K562 (cell line): ENCODE data around the gene AGFG2. TPM values are rescaled to one million over a fixed set of nuclear protein-coding genes. Genes with fewer than 3 reads are reported as not detected.
A peak's percentile ranks its signal among the peaks of the same experiment; 100 is the strongest.

Experiments used
- DLX4 ChIP-seq: fragments of 250-450 bp; sonication (Bioruptor Pico); IDR thresholded peaks from 2 replicates; pipeline ENCODE4 v1.6.1; 2021; ENCODE audit warnings: mild to moderate bottlenecking
- E2F3 ChIP-seq: fragments of 250-450 bp; sonication (Bioruptor Pico); IDR thresholded peaks from 2 replicates; pipeline ENCODE4 v1.4.0; 2020; ENCODE audit warnings: mild to moderate bottlenecking
- ELF2 ChIP-seq: fragments of 250-450 bp; sonication (Bioruptor Pico); IDR thresholded peaks from 2 replicates; pipeline ENCODE4 v1.5.0; 2021; ENCODE audit warnings: mild to moderate bottlenecking
- FOXA3 ChIP-seq, 2 experiments: fragments of 450-650 bp in 1 of 2; sonication (generic) in 1 of 2; formaldehyde crosslinking; IDR thresholded peaks in 1 of 2; conservative IDR thresholded peaks in 1 of 2; 2 replicates each; pipeline versions ENCODE4 v1.4.0 to v1.8.0; 2020 to 2022; ENCODE audit warnings: mild to moderate bottlenecking in 2 of 2, missing genetic modification reagents in 1 of 2
- HDAC2 ChIP-seq: fragments of 450-650 bp; IDR thresholded peaks from 2 replicates; pipeline ENCODE4 v1.6.1; 2016; ENCODE audit warnings: mild to moderate bottlenecking
- JUN ChIP-seq, 2 experiments: sonication (generic) in 1 of 2; formaldehyde crosslinking in 1 of 2; IDR thresholded peaks; 2 replicates each; pipeline versions ENCODE4 v1.6.1 to v1.8.0; 2012 to 2022; ENCODE audit warnings: borderline replicate concordance in 2 of 2, mild to moderate bottlenecking in 2 of 2, improper control_type of control experiment in 1 of 2, low read depth in 1 of 2, low read length in 1 of 2, missing genetic modification reagents in 1 of 2
- MBD1 ChIP-seq: fragments of 250-450 bp; sonication (Bioruptor Pico); IDR thresholded peaks from 2 replicates; pipeline ENCODE4 v1.8.0; 2022; ENCODE audit warnings: inconsistent platforms
- NFRKB ChIP-seq: fragments of 450-650 bp; IDR thresholded peaks from 2 replicates; pipeline ENCODE4 v1.6.1; 2016; ENCODE audit warnings: low read depth
- PHF21A ChIP-seq: fragments of 450-650 bp; IDR thresholded peaks from 2 replicates; pipeline ENCODE4 v1.6.1; 2017; ENCODE audit warnings: low read depth, borderline replicate concordance
- PYGO2 ChIP-seq: fragments of 450-650 bp; IDR thresholded peaks from 2 replicates; pipeline ENCODE4 v1.6.1; 2016; ENCODE audit warnings: mild to moderate bottlenecking, missing genetic modification characterization, moderate library complexity, missing compliant biosample characterization
- SIN3A ChIP-seq, 2 experiments: fragments of 150-350 bp in 1 of 2; IDR thresholded peaks; 2 replicates each; pipeline ENCODE4 v1.6.1; 2011 to 2016; ENCODE audit warnings: borderline replicate concordance in 2 of 2, low read depth in 2 of 2, low read length in 2 of 2, mild to moderate bottlenecking in 2 of 2, moderate library complexity in 2 of 2; ENCODE audit not compliant: control insufficient read depth in 1 of 2
- SMARCE1 ChIP-seq: fragments of 450-650 bp; IDR thresholded peaks from 2 replicates; pipeline ENCODE4 v1.7.1; 2016; ENCODE audit warnings: mild to moderate bottlenecking
- ZNF609 ChIP-seq: sonication (generic); formaldehyde crosslinking; IDR thresholded peaks from 2 replicates; pipeline ENCODE4 v1.8.1; 2023; ENCODE audit warnings: missing genetic modification reagents, mild to moderate bottlenecking, borderline replicate concordance
- ZNF639 ChIP-seq, 2 experiments: fragments of 200-800 bp in 1 of 2; sonication (Bioruptor generic) in 1 of 2; sonication (generic) in 1 of 2; formaldehyde crosslinking in 1 of 2; IDR thresholded peaks in 1 of 2; conservative IDR thresholded peaks in 1 of 2; 2 replicates each; pipeline versions ENCODE4 v1.5.0 to v1.6.1; 2016 to 2020; ENCODE audit warnings: missing compliant biosample characterization in 1 of 2, missing genetic modification characterization in 1 of 2, missing genetic modification reagents in 1 of 2
- ZNF655 ChIP-seq: fragments of 250-450 bp; sonication (Bioruptor Pico); IDR thresholded peaks from 2 replicates; pipeline ENCODE4 v1.5.0; 2021
- polyA plus RNA-seq, 8 experiments: library from polyadenylated mRNA; depleted of rRNA in 4 of 8; stranded (reverse) in 5 of 8; unstranded in 3 of 8; fragments of >200 nt; fragmentation: Nextera tagmentation in 2 of 8; fragmentation: Illumina TruSeq in 1 of 8; extraction: Ambion mirVana in 2 of 8; extraction: Trizol in 1 of 8; gene quantifications; 2 replicates each; pipeline versions ENCODE4 v1.2.1 to v1.2.3, GENCODE V29; 2011 to 2014; ENCODE audit warnings: inconsistent platforms in 1 of 8, missing spikeins in 1 of 8
- total RNA-seq, 7 experiments: library from RNA; depleted of rRNA in 6 of 7; stranded (reverse); fragments of >200 nt in 6 of 7; fragmentation: Illumina TruSeq in 2 of 7; extraction: Trizol in 2 of 7; gene quantifications; 2 replicates each; pipeline versions ENCODE4 v1.2.1 to v1.2.3, GENCODE V29; 2011 to 2021; ENCODE audit warnings: low replicate concordance in 1 of 7

The AGFG2 gene
- total and polyA plus RNA-seq, 9 of the 15 experiments (the other 6 are each of a cell fraction or from before 2014, with no cell fraction given) = 0.31 to 23.1 (median 6.5) TPM

GRCh38 chr7:100611983-100612729 is 73.2 kb downstream of the AGFG2 start, which contains the start of gene MOSPD3 (continued):
- TF ChIP-seq NFRKB (no peak; the same call in 1 of the 2 replicates), HDAC2 (peak; percentile 66), ZNF655 (CRISPR knock-in tag) (no peak), ZNF639 (CRISPR knock-in tag; conservative IDR thresholded peaks at IDR 0.05 in 1 of 2, IDR thresholded peaks at IDR 0.05 in 1 of 2) (0 out of 4 replicates have a peak, but pooled peaks of 1 of the 2 experiments have one; percentile 2), ZNF609 (CRISPR knock-in tag) (peak; percentile 57; the same call in 1 of the 2 replicates), ELF2 (CRISPR knock-in tag) (peak; percentile 94), SMARCE1 (no peak), FOXA3 (CRISPR knock-in tag; conservative IDR thresholded peaks at IDR 0.05 in 1 of 2, IDR thresholded peaks at IDR 0.05 in 1 of 2) (0 out of 4 replicates have a peak, but pooled peaks of 1 of the 2 experiments have one; percentile 5), SIN3A (IDR thresholded peaks at IDR 0.05; ENCODE audit: borderline replicate concordance in 2 of 2, control insufficient read depth in 1 of 2, low read depth in 2 of 2, low read length in 2 of 2) (peak; percentile 61 to 89; a peak in 1 of 4 replicates), DLX4 (no peak), E2F3 (no peak), JUN (IDR thresholded peaks at IDR 0.05; ENCODE audit: borderline replicate concordance, low read depth, low read length) (peak; percentile 62; the same call in 1 of the 2 replicates), JUN (CRISPR knock-in tag; IDR thresholded peaks at IDR 0.05; ENCODE audit: borderline replicate concordance) (no peak), MBD1 (CRISPR knock-in tag) (no peak), PYGO2 (tag) (no peak), PHF21A (no peak)
